GM21528 (cell line): ENCODE measurements around the gene TSPAN33.
"Not testable (repeated sequence)": the region's sequence is repeated elsewhere in the genome, so short reads cannot be mapped to it uniquely, and the experiment has no call there.

Source experiments
- ATAC-seq: cut with Tn5 transposase; IDR thresholded peaks from one replicate; pipeline ENCODE4 v1.9.1; 2021; ENCODE audit warnings: mild to moderate bottlenecking, moderate library complexity; ENCODE audit not compliant: unreplicated experiment, low FRiP score

TSPAN33 gene

DNA sequence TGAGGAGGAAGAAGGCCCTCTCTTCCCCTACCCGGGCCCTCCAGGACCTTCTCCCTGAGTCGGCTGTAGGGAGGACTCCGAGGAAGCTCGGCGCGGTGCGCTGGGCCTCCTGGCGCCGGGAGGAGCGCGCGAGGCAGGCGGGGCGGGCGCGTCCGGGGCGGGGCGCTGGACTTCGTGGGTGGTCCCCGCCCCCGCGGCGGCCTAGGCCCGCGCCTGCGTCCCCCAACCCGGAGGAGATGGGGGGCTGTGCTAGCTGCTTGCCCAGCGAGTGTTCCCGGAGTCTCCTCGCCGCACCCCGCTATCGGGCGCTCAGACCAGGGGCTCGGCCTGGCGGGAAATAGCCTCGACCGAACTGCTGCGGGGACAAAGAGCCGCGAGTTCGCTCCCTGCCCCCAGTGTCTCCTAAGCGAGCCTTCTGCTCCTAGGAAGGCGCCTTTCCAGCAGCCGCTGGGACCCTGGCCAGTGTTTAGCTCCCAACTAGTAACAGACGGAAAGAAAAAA lies 24.7 kb downstream of the TSPAN33 start:
- ATAC-seq = peak; percentile 31

DNA sequence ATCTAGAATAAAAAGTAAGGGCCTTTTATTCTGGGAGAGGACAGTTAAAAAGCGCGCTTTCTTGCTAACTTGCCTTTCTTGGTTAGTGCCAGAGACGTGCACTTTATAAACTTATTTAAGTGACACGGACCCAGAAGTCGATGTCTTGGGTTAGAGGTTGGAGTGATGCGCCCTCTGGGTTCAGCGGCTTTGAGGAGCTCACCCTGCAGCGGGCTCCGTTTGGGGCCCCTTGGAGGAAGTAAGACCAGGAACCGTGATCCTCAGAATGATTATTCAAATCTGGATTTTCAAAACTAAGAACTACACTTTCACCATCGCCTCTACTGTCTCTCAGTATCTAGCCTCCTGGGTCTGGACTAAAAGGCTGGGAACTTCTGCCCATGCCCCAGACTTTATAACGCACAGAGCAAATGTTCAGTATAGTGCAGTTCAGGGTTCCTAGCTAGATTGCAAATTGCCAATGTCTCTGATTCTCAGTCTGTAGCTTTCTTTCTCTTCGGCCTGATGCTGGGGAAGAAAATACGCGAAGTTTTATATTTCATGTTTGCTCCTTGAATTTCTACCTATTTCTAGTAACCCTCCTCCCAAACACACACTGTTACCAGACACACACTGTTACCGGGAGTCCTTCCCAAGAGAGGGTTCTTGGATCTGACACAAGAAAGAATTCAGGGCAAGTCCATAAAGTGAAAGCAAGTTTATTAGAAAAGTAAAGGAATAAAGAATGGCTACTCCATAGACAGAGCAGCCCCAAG lies 25.4 kb downstream of the TSPAN33 start:
- peak; percentile 71 for ATAC-seq

DNA sequence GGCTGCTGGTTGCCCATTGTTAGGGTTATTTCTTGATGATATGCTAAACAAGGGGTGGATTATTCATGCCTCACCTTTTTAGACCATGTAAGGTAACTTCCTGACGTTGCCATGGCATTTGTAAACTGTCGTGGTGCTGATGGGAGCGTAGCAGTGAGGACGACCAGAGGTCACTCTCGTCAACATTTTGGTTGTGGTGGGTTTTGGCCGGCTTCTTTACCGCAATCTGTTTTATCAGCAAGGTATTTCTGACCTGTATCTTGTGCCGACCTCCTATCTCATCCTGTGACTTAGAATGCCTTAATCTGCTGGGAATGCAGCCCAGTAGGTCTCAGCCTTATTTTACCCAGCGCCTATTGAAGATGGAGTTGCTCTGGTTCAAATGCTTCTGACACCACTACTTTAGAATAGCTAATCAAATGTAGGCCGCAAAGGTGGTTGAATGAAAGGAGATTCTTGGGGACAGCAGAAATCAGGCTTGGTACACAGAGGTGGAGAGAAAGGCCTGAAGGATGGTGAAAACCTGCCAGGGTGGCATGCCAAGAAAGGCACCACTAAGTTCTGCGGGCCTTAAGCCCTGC lies 26.0 kb downstream of the TSPAN33 start:
- no peak for ATAC-seq

DNA sequence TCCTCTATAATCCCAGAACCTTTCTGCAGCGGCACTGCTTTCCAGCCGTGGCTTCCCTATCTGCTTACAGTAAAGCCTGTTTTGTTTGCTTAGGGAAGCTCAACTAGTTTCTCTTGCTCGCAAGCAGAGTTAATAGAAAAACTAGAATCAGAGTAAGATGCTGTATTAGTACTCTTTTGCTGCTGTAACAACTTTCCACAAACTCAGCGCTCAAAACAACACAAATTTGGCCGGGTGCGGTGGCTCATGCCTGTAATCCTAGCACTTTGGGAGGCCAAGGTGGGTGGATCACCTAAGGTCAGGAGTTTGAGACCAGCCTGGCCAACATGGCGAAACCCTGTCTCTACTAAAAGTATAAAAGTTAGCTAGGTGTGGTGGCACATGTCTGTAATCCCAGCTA lies 29.4 kb downstream of the TSPAN33 start:
- not testable (repeated sequence) for ATAC-seq

DNA sequence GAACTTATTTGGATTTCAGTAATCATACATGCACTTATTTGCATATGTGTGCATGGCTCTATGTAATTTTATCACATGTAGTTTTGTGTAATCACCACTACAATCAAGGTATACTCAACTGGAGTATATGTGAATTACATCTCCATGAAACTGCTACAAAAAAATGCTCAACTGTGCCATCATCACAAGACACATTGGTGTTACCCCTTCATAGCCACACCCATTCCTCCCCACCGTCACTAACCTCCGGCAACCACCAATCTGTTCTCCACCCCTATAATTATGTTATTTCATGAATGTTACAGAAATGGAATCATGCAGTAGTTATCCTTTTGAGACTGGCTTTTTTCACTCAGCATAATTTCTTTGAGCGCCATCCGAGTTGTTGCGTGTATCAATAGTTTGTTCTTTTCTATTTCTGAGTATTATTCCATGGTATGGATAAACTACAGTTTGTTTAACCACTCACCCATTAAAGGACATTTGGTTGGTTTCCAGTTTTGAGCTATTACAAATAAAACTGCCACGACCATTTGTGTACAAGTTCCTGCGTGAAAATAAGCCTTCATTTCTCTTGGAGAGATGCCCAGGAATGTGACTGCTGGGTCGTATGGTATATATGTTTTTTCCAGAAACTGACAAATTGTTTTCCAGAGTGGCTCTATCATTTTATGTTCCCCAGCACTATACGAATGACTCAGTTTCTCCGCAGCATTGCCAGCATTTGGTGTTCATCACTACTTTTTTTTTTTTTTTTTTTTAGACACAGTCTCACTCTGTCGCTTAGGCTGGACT lies 32.6 kb downstream of the TSPAN33 start:
- no peak for ATAC-seq

DNA sequence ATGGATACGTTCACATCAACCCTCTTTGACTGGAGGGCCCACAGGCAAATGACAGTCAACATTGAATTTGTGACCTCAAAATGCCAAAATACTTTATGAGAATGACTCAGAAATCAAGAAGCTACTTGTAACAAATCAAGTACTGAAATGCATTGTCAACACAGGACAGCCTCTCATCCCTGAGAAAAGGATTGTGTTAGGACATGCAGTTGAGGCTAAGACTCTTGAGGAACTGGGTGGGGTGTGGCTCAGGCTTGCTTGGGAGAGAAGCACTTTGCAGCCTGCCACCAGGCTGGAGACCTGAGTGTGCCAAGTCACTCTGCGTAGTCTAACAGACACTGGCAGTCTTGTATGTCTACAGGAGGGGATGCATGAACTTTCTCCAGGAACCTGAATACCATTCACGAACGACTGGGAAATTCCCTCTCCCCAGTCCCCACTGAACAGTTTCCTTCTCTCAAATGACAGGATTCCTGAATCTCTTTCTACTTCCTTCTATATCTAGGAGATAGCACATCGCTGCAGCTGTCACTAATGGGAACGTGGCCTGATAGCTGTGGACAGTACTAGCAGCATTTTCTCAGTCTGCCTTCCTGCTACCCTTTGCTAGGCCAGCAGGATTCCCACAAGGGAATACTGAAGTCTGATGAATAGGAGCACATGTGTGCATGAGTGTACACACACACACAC lies 40.6 kb downstream of the TSPAN33 start:
- no peak for ATAC-seq

DNA sequence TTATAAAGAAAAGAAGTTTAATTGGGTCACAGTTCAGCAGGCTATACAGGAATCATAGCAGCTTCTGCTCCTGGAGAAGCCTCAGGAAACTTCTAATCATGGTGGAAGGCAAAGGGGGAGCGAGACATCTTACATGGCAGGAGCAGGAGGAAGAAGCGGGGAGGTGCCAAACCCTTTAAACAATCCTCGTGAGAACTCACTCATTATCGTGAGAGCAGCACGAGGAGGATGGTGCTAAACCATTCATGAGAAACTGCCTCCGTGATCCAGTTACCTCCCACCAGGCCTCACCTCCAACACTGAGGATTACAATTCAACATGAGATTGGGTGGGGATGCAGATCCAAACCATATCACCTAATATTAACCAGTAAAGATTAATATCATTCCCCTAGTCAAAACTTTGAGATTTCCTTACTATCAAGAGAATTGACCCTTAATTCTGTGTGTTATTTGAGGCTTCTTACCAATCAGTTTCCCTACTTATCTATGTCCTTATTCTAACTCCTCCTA lies 42.3 kb downstream of the TSPAN33 start:
- ATAC-seq = no peak

DNA sequence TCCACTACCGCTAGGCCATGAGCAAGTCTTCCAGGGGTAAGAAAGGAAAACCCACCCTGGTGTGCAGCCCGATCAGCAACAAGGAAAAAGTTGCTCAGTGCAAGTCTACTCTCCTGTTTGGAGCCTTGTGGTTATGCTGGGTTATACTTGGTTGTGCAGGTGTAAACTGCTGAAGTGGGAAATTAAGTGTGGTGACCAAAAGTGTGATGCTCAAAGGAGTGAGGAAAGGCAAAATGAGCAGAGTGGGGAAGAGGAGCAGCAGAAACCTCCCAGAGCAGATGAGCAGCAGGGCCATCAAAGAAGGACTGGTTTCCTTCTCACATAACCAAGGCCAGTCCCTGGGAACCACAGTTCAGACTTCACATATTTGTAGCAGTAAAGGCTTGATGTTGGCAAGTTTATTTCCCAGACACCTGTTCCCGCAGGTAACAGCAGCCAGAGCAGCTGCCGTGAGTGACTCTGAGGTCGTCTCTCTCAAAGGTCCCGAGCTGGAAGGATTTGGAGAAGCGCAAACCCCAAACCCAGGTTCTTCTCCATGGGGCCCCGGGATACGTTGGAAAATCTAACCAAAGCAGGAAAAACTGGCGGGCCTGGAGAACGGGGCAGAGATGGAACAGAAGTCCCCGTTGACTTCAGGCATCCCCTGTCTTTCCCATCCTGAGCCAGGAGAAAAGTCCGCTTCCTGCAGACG lies 43.3 kb downstream of the TSPAN33 start:
- ATAC-seq = no peak

DNA sequence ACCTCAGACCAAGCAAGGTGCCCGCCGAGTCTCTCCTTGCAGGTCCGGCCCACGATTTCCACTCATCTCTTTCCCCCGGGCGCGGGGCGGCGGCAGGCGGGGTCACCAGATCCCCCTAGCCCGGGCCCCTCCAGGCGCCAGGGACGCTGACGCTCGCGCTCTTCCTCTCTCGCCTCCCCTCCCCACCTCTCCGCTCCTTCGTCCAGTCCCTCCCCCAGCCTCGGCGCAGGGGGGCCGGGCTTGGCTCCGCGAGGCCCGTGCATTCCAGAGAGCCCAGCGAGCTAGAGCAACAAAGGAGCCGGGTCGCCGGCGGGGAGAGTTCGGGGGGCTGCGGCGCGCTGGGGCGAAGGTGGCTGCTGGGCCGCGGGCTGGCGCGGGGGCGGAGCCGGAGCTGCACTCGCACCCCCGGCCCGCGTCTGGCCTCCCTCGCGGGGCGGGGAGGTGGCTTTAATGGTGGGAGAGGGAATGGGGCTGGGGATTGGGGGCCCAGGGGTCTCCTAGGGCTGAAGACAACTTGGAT lies 43.9 kb downstream of the TSPAN33 start, which contains the start of gene SMO:
Gene SMO (plus strand): TSS at position 262 of the 520 bp plus-strand sequence. CDS start 519 bp downstream, outside the sequence.
- ATAC-seq = no peak

DNA sequence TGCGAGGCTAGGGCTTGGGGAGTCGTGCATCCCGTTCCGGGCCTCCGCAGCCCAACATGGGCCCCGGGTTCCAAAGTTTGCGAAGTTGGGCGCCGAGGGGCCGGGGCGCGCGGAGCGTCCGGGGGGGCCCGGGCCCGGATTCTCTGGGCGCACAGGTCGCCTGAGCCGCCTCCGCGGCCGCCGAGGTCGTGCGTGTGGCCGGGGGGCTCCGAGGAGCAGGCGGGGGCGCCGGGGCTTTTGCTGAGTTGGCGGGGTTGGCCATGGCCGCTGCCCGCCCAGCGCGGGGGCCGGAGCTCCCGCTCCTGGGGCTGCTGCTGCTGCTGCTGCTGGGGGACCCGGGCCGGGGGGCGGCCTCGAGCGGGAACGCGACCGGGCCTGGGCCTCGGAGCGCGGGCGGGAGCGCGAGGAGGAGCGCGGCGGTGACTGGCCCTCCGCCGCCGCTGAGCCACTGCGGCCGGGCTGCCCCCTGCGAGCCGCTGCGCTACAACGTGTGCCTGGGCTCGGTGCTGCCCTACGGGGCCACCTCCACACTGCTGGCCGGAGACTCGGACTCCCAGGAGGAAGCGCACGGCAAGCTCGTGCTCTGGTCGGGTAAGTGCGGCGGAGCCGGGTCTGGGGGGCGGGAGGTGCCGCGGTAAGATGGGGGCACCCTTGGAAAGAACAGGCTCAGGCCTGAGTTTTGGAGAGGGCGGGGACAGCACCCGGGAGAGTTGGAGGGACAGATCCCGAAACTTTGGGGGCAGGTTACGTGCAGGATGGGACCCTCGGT lies 44.6 kb downstream of the TSPAN33 start:
- ATAC-seq = no peak

DNA sequence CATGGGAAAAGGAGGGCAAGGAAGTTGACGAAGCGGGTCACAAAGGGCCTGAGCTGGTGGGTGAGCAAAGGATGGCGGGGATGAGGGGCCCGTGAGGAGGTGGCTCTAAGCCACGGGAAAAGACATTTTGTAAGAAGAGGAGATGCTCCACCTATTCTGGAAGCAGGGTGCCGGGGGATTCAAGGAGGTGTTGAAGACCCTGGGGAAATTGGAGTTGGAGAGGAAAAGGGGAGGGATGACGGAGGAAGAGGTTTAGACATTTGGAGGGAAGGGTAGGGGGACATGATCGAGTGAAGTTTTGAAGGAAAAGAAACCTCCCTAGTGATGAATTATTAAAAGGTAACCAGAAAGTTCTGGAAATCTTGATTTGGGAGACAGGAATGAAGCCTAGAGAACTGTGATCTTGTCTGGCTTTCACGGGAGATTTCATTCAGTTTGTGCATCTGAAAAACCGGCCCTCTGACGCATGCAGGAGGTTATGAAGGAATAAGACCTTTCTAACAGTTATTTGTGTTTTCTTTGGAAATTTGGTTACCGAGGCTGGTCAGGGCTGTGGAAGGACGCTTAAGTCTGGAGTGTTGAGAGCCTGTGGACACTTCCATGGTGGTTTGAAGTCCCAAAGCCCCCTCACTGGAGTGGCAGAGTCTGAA lies 45.3 kb downstream of the TSPAN33 start:
- no peak for ATAC-seq

DNA sequence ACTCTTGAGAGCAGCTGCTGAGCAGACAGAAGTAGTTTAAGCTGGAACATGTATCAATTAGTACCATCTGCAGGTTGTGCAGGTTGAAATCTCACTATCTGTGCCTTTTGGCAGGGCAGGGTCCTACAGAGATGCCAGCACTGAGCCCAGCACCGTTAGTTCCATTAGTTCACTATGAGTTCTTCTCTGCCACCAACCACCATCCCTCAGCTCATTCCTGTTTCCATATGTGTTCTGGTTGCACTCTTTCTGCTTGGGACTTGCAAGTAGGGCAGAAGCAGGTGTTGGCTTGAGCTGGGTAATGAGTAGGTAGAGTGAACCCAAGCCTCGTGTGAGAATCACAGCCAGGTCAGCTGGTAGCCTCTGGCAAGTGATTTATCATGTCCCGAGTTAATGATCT lies 46.8 kb downstream of the TSPAN33 start:
- no peak for ATAC-seq

DNA sequence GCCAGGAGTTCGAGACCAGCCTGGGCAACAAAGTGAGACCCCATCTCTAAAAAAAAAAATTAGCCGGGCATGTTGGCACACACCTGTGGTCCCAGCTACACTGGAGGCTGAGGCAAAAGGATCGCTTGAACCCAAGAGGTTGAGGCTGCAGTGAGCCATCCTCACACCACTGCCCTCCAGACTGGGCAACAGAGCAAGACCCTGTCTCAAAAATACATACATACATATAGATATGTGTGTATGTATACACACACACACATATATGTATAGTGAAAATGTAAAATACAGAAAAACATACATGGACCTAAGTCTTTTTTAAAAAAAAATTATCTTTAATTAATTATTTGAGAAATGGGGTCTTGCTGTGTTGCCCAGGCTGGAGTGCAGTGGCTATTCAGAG lies 49.4 kb downstream of the TSPAN33 start:
- no peak for ATAC-seq

DNA sequence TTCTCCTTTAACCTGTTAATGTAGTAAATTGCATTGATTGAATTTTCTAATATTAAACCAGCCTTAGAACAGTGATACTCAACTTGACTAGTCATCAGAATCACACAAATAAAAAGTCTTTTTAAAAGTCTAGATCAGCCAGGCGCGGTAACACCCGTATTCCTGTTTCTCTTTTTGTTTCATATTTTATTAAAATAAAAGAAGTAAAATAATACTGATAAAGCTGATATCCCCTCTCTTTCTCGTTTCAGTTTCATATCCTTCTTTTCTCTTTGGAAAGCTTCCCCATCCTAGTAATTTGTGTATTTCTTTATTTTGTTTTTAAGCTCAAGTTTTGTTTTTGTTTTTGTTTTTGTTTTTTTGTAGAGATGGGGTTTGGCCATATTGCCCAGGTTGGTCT lies 53.3 kb downstream of the TSPAN33 start:
- ATAC-seq = no peak

DNA sequence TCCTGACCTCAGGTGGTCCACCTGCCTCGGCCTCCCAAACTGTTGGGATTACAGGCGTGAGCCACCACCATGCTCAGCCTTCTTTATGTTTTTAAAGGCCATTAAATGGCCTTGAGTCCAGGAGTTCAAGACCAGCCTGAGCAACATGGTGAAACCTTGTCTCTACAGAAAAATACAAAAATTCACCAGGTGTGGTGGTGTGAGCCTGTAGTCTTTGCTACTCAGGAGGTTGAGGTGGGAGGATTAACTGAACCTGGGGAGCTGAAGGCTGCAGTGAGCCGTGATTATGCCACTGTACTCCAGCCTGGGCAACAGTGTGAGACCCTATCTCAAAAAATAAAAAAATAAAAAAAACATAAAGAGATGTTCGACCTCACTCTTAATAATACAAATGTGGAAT lies 54.9 kb downstream of the TSPAN33 start:
- ATAC-seq = no peak

DNA sequence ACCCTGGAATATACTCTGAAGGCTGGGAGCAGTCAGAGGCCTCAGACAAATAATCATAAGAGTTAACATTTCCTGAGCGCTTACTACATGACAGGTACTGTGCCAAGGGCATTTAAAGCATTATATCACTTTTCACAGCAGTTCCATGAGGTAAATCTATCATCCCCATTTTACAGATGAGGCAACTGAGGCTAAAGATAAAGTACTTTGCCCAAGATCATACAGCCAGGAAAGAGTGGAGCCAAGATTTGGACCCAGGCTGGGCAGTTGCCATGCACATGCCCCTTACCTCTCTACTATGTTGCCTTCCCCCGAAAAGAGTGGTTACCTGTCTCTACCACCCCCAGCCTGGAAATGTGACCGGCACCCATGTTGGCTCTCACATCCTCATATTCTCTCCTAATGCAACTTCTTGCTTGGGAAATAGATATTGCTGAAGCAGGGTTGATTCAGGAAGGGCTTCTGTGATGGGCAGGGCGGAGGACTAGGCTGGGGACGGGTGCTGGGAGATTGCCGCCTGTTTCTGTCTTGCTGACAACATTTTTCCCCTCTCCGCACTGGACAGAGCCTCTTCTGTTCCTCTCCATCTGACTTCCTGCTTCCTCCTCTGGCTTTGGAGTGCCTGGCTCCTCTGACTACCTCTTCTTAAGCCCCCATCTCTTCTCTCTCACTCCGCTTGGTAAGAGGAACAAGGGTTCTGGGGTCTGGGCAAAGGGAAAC lies 57.7 kb downstream of the TSPAN33 start:
- ATAC-seq = no peak

DNA sequence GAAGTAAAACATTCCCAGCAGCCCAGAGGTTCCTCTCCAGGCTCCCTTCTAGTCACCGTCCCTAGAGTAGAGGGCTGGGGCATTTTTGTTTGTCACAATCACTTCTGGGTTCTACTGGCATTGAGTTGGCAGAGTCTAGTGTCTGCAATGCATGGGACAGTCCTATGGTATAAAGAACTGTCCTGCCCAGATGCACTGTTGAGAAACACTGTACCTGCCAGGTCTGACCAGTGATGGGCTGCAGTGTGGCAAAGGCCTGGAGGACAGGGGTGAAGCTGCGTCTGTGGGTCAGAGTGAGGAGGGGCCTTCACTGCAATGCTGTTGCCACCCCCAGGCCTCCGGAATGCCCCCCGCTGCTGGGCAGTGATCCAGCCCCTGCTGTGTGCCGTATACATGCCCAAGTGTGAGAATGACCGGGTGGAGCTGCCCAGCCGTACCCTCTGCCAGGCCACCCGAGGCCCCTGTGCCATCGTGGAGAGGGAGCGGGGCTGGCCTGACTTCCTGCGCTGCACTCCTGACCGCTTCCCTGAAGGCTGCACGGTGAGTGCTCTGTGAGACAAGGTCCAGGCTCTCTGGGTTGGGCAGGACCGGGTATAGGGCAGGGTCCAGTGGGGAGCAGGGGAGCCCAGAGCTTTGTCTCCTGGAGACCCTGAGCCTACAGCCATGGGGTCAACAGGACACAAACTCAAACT lies 58.7 kb downstream of the TSPAN33 start:
- no peak for ATAC-seq
